Neural progenitor cell (in vitro differentiated cells): Measurements from ENCODE around the gene CCT5. TPM values are rescaled to one million over a fixed set of nuclear protein-coding genes. Genes with fewer than 3 reads are reported as not detected.

Experiments used
- DNase-seq: peaks from one replicate; pipeline ENCODE4 v3.0.0-alpha.2; 2016; ENCODE audit warnings: low spot score
- H2AFZ ChIP-seq: fragments of 200-600 bp; sonication (generic); replicated peaks from 2 replicates; pipeline ENCODE4 v1.6.1; 2016; ENCODE audit warnings: antibody characterized with exemption
- H3F3A ChIP-seq: fragments of 200-600 bp; sonication (generic); 2 replicates; pipeline ENCODE4 v1.6.1; 2016; ENCODE audit warnings: antibody characterized with exemption, low read depth
- H3K27ac ChIP-seq: fragments of 200-600 bp; sonication (generic); 2 replicates; pipeline ENCODE4 v1.5.1; 2016; ENCODE audit warnings: mild to moderate bottlenecking
- H3K27me3 ChIP-seq: fragments of 200-600 bp; sonication (generic); 2 replicates; pipeline ENCODE4 v1.6.1; 2016; ENCODE audit warnings: mild to moderate bottlenecking, moderate library complexity
- H3K36me3 ChIP-seq: fragments of 200-600 bp; sonication (generic); 2 replicates; pipeline ENCODE4 v1.5.1; 2016
- H3K4me1 ChIP-seq: fragments of 200-600 bp; sonication (generic); 2 replicates; pipeline ENCODE4 v1.6.1; 2016; ENCODE audit warnings: mixed run types
- H3K4me2 ChIP-seq: fragments of 200-600 bp; sonication (generic); 2 replicates; pipeline ENCODE4 v1.6.1; 2016
- H3K4me3 ChIP-seq: fragments of 200-600 bp; sonication (generic); 2 replicates; pipeline ENCODE4 v1.5.1; 2016
- H3K79me2 ChIP-seq: fragments of 200-600 bp; sonication (generic); 2 replicates; pipeline ENCODE4 v1.6.1; 2016; ENCODE audit warnings: low read depth
- H3K9ac ChIP-seq: fragments of 200-600 bp; sonication (generic); 2 replicates; pipeline ENCODE4 v1.6.1; 2016
- H3K9me3 ChIP-seq: fragments of 200-600 bp; sonication (generic); 2 replicates; pipeline ENCODE4 v1.5.1; 2016; ENCODE audit warnings: low read depth
- H4K20me1 ChIP-seq: fragments of 200-600 bp; sonication (generic); 2 replicates; pipeline ENCODE4 v1.6.1; 2016; ENCODE audit warnings: low read depth
- H3K27ac Mint-ChIP-seq: 3 replicates; pipeline ENCODE4 v1.8.0; 2021; ENCODE audit warnings: mixed read lengths
- H3K27me3 Mint-ChIP-seq: 2 replicates; pipeline ENCODE4 v1.8.0; 2022; ENCODE audit warnings: low read depth, mild to moderate bottlenecking, inconsistent platforms, moderate library complexity, mixed read lengths; ENCODE audit not compliant: insufficient read depth
- H3K36me3 Mint-ChIP-seq: 3 replicates; pipeline ENCODE4 v1.8.0; 2021; ENCODE audit warnings: mixed read lengths
- H3K4me1 Mint-ChIP-seq: 3 replicates; pipeline ENCODE4 v1.8.0; 2021; ENCODE audit warnings: mixed read lengths
- H3K4me3 Mint-ChIP-seq: 3 replicates; pipeline ENCODE4 v1.8.0; 2021; ENCODE audit warnings: mild to moderate bottlenecking, moderate library complexity, mixed read lengths
- H3K9me3 Mint-ChIP-seq: 3 replicates; pipeline ENCODE4 v1.8.0; 2020; ENCODE audit warnings: mixed read lengths
- EZH2 ChIP-seq: fragments of 200-600 bp; sonication (generic); IDR thresholded peaks from 2 replicates; pipeline ENCODE4 v1.6.1; 2017; ENCODE audit warnings: antibody characterized with exemption, mild to moderate bottlenecking, moderate library complexity
- EZH2phosphoT487 ChIP-seq: fragments of 200-600 bp; sonication (generic); IDR thresholded peaks from 2 replicates; pipeline ENCODE4 v1.6.1; 2017; ENCODE audit warnings: antibody characterized with exemption
- total RNA-seq: library from RNA; depleted of rRNA; stranded (reverse); fragments of >200 nt; gene quantifications from 2 replicates; pipeline ENCODE4 v1.2.3, GENCODE V29; 2015; ENCODE audit warnings: low replicate concordance
- TF ChIP-seq, protein P1 (sequence below): fragments of 200-600 bp; sonication (generic); IDR thresholded peaks from 2 replicates; pipeline ENCODE4 v1.5.1; 2017; ENCODE audit warnings: antibody characterized with exemption, mild to moderate bottlenecking

The CCT5 gene
- total RNA-seq, 1 donor from 2014 or later: 532 TPM

DNA sequence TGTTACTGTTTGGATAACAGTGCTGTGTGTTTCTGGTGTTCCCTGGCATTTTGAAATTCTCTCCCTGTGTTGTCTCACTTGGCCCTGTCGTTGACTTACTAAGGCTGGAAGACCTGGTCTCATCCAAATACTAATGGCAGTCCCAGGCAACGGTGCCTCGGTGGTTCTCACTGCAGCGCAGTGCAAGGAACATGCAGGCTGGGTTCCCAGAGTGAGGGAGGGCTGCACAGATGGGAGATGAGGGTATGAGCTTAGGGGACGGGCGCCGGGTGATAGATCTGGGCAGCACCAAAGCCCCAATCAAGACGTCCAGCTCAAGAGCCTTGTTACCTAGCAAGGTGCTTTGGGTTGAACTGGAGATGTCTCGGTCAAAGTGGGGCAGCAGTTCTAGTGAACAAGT lies 11.0 kb downstream of the CCT5 start:
- Histone ChIP-seq H2AFZ (no peak overlapping the region), H3K9ac (no peak overlapping the region), H3F3A (peaks cover 39% of the 10 kb centered on the region), H3K9me3 (no peaks in the 10 kb centered on the region), H3K27ac (no peak overlapping the region), H3K36me3 (peaks cover 21% of the 10 kb centered on the region), H3K27me3 (no peaks in the 10 kb centered on the region), H3K4me1 (no peaks in the 10 kb centered on the region), H4K20me1 (peaks cover 38% of the 10 kb centered on the region), H3K4me3 (no peak overlapping the region), H3K79me2 (peaks cover 21% of the 10 kb centered on the region), H3K4me2 (no peak overlapping the region)
- Mint-ChIP-seq H3K27me3 (no peaks in the 10 kb centered on the region), H3K4me3 (no peak overlapping the region), H3K4me1 (no peaks in the 10 kb centered on the region), H3K9me3 (no peaks in the 10 kb centered on the region), H3K27ac (no peak overlapping the region), H3K36me3 (peaks cover 47% of the 10 kb centered on the region)
- TF ChIP-seq EZH2 (no peak), EZH2phosphoT487 (no peak)
- TF ChIP-seq, protein P1, sequence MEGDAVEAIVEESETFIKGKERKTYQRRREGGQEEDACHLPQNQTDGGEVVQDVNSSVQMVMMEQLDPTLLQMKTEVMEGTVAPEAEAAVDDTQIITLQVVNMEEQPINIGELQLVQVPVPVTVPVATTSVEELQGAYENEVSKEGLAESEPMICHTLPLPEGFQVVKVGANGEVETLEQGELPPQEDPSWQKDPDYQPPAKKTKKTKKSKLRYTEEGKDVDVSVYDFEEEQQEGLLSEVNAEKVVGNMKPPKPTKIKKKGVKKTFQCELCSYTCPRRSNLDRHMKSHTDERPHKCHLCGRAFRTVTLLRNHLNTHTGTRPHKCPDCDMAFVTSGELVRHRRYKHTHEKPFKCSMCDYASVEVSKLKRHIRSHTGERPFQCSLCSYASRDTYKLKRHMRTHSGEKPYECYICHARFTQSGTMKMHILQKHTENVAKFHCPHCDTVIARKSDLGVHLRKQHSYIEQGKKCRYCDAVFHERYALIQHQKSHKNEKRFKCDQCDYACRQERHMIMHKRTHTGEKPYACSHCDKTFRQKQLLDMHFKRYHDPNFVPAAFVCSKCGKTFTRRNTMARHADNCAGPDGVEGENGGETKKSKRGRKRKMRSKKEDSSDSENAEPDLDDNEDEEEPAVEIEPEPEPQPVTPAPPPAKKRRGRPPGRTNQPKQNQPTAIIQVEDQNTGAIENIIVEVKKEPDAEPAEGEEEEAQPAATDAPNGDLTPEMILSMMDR: no peak
- no peak for DNase-seq

DNA sequence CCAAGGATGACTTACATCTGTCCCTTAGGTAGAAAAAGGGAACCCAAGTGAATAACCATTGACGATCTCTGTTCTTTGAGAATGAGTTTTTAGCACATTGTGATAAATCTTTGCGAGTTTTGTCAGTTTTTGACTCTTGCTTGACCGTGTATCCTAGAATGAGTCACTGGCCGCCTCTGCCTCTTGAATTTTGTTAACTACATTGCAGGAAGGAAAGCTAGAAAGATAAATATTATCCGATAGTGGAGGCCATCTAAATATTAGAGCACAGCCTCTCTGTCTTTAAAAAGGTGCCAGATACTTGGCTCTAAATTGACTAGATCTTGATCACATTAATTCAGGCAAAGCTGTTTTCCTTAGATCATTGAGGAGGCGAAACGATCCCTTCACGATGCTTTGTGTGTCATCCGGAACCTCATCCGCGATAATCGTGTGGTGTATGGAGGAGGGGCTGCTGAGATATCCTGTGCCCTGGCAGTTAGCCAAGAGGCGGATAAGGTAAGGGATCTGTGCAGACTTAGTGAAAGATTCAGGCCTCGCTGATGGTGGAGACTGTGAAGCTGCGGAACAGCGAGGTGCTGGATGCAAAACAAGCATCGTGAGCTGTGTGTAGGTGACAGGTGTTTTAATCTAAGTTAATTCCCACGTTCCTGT lies 12.2 kb downstream of the CCT5 start:
- peaks cover 18% of the 10 kb centered on the region for H3K36me3 ChIP-seq
- DNase-seq: no peak
- H3K36me3 Mint-ChIP-seq: peaks cover 44% of the 10 kb centered on the region

DNA sequence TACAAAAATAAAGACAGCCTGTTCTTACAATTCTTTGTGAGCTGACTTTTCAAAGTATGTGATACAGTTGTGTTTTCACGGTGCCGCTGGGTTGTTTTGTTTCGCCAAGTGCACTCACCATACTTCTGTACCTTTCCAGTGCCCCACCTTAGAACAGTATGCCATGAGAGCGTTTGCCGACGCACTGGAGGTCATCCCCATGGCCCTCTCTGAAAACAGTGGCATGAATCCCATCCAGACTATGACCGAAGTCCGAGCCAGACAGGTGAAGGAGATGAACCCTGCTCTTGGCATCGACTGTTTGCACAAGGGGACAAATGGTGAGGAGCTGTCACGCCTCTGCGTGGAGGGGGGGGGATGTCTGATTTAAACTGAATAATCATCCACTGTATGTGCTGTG lies 12.9 kb downstream of the CCT5 start:
- Histone ChIP-seq H3K27me3 (no peaks in the 10 kb centered on the region), H3K4me1 (no peaks in the 10 kb centered on the region), H3K27ac (no peak overlapping the region), H3K4me3 (no peak overlapping the region), H3F3A (peaks cover 52% of the 10 kb centered on the region), H3K9ac (no peak overlapping the region), H3K9me3 (no peaks in the 10 kb centered on the region), H2AFZ (no peak overlapping the region), H3K36me3 (peaks cover 12% of the 10 kb centered on the region), H4K20me1 (peaks cover 22% of the 10 kb centered on the region), H3K79me2 (peaks cover 2% of the 10 kb centered on the region), H3K4me2 (no peak overlapping the region)
- DNase-seq: no peak
- no peaks in the 10 kb centered on the region for H3K4me1 Mint-ChIP-seq
- TF ChIP-seq, protein P1: no peak
- no peak for TF ChIP-seq EZH2phosphoT487
- no peak overlapping the region for H3K27ac Mint-ChIP-seq
- H3K27me3 Mint-ChIP-seq: no peaks in the 10 kb centered on the region
- no peak overlapping the region for H3K4me3 Mint-ChIP-seq
- peaks cover 42% of the 10 kb centered on the region for H3K36me3 Mint-ChIP-seq
- no peaks in the 10 kb centered on the region for H3K9me3 Mint-ChIP-seq

More for the DNA sequence above, 12.2 kb downstream of the CCT5 start:
- Histone ChIP-seq H3K27ac (no peak overlapping the region), H3K4me2 (no peak overlapping the region), H3F3A (peaks cover 51% of the 10 kb centered on the region), H3K4me3 (no peak overlapping the region), H3K9me3 (no peaks in the 10 kb centered on the region), H4K20me1 (peaks cover 28% of the 10 kb centered on the region), H3K27me3 (no peaks in the 10 kb centered on the region), H3K79me2 (peaks cover 9% of the 10 kb centered on the region), H3K9ac (no peak overlapping the region), H3K4me1 (no peaks in the 10 kb centered on the region), H2AFZ (no peak overlapping the region)
- Mint-ChIP-seq H3K27ac (no peak overlapping the region), H3K4me3 (no peak overlapping the region), H3K4me1 (no peaks in the 10 kb centered on the region), H3K27me3 (no peaks in the 10 kb centered on the region), H3K9me3 (no peaks in the 10 kb centered on the region)
- TF ChIP-seq EZH2 (no peak), EZH2phosphoT487 (no peak)
- TF ChIP-seq, protein P1: no peak
